ENCODE measurements around the gene CCDC106.

DNA sequence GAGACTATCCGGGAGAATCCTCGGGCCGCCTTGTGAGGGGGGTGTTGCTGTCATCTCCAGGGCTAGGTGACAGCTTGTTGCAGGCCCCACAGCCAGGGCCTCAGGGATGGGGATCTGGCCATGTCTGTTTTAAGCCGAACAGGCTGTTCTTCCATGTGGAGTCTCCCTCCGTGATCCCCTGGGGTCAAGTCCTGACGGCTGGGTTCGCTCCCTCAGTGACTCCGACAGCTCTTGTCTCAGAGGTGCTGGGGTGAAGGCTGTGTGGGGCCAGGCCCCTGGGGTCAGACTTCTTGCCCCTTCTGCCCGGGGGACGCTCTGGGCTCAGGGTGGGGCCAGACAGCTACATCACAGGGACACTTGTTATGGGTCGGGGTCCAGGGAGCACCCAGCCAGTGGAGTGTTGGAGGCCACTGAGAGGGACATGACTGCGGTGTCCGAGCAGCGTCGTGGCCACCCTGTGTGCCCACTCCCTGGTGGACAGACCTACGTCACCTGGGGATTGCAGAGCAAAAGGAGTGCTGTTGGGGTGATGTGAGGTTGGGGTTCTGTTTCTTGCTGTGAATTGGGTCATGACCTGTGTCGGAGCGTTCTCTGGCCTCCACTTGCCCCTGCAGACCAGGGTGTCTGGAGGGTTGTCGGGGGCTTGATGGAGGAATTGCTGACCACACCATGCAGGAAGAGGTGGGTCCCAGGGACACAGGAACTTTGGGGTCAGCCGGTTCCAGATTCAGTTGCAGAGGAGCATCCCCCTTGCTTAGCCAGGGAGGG lies 48.5 kb downstream of the CCDC106 start:
- TF ChIP-seq, protein P1, sequence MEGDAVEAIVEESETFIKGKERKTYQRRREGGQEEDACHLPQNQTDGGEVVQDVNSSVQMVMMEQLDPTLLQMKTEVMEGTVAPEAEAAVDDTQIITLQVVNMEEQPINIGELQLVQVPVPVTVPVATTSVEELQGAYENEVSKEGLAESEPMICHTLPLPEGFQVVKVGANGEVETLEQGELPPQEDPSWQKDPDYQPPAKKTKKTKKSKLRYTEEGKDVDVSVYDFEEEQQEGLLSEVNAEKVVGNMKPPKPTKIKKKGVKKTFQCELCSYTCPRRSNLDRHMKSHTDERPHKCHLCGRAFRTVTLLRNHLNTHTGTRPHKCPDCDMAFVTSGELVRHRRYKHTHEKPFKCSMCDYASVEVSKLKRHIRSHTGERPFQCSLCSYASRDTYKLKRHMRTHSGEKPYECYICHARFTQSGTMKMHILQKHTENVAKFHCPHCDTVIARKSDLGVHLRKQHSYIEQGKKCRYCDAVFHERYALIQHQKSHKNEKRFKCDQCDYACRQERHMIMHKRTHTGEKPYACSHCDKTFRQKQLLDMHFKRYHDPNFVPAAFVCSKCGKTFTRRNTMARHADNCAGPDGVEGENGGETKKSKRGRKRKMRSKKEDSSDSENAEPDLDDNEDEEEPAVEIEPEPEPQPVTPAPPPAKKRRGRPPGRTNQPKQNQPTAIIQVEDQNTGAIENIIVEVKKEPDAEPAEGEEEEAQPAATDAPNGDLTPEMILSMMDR (conservative IDR thresholded peaks at IDR 0.05) = no peak
- no peak for TF ChIP-seq ZFX (IDR thresholded peaks at IDR 0.05)

Data from C4-2B (cell line).